CD8-positive, alpha-beta memory T cell (primary cell): ENCODE measurements around the gene STRIP1. TPM values are rescaled to one million over a fixed set of nuclear protein-coding genes. Genes with fewer than 3 reads are reported as not detected.

ENCODE experiments used
- CTCF ChIA-PET: fragments of 350-600 bp; sonication (Branson Sonifier 250); formaldehyde crosslinking; loops from one replicate; lab custom pipeline; 2021; ENCODE audit warnings: antibody characterized with exemption; lab: Charles Lee
- POLR2A ChIA-PET: fragments of 350-600 bp; sonication (Branson Sonifier 250); formaldehyde crosslinking; loops from one replicate; lab custom pipeline; 2021; ENCODE audit warnings: antibody characterized with exemption; lab: Charles Lee
- DNase-seq, 5 donors: peaks; one replicate each; pipeline versions ENCODE4 v3.0.0 to v3.0.0-alpha.2; 2020 to 2022; ENCODE audit warnings: mixed read lengths in 1 of 5
- H3K27ac ChIP-seq: one replicate; pipeline ENCODE4 v1.7.0; 2013; ENCODE audit warnings: low read depth, mild to moderate bottlenecking, low read length, moderate library complexity
- H3K27me3 ChIP-seq: 2 replicates; pipeline ENCODE4 v1.7.0; 2013; ENCODE audit warnings: low read length, mild to moderate bottlenecking; ENCODE audit not compliant: insufficient read depth, poor library complexity, severe bottlenecking
- H3K36me3 ChIP-seq: 2 replicates; pipeline ENCODE4 v1.7.0; 2013; ENCODE audit warnings: mild to moderate bottlenecking, low read length, moderate library complexity; ENCODE audit not compliant: insufficient read depth
- H3K4me1 ChIP-seq: 2 replicates; pipeline ENCODE4 v1.7.0; 2013; ENCODE audit warnings: mild to moderate bottlenecking, low read length, moderate library complexity; ENCODE audit not compliant: insufficient read depth
- H3K4me3 ChIP-seq: 2 replicates; pipeline ENCODE4 v1.7.0; 2013; ENCODE audit warnings: mild to moderate bottlenecking, low read length
- H3K9me3 ChIP-seq: 2 replicates; pipeline ENCODE4 v1.7.0; 2013; ENCODE audit warnings: mild to moderate bottlenecking, low read length
- H3K27ac Mint-ChIP-seq, 8 donors: one replicate each; pipeline ENCODE4 v1.8.0; 2020 to 2021; ENCODE audit warnings: mixed read lengths in 8 of 8, mild to moderate bottlenecking in 6 of 8, inconsistent platforms in 3 of 8, moderate library complexity in 3 of 8
- H3K27me3 Mint-ChIP-seq, 2 donors: one replicate each; pipeline ENCODE4 v1.8.0; 2020 to 2021; ENCODE audit warnings: mixed read lengths in 2 of 2, mild to moderate bottlenecking in 1 of 2, moderate library complexity in 1 of 2
- H3K36me3 Mint-ChIP-seq, 3 donors: one replicate each; pipeline ENCODE4 v1.8.0; 2020 to 2021; ENCODE audit warnings: mixed read lengths in 3 of 3, inconsistent platforms in 1 of 3, mild to moderate bottlenecking in 1 of 3
- H3K4me1 Mint-ChIP-seq, 3 donors: one replicate each; pipeline ENCODE4 v1.8.0; 2020 to 2021; ENCODE audit warnings: mixed read lengths in 3 of 3, inconsistent platforms in 1 of 3, mild to moderate bottlenecking in 1 of 3
- H3K4me3 Mint-ChIP-seq, 7 donors: one replicate each; pipeline ENCODE4 v1.8.0; 2020 to 2021; ENCODE audit warnings: mixed read lengths in 7 of 7, mild to moderate bottlenecking in 6 of 7, moderate library complexity in 4 of 7, inconsistent platforms in 2 of 7
- H3K9me3 Mint-ChIP-seq, 5 donors: one replicate each; pipeline ENCODE4 v1.8.0; 2020 to 2022; ENCODE audit warnings: mixed read lengths in 5 of 5, mild to moderate bottlenecking in 3 of 5, moderate library complexity in 2 of 5, inconsistent platforms in 1 of 5
- polyA plus RNA-seq: library from polyadenylated mRNA; unstranded; fragments of 300-500 nt; fragmentation: Illumina TruSeq; gene quantifications from one replicate; pipeline ENCODE4 v1.2.3, GENCODE V29; 2021
- total RNA-seq, 2 experiments: library from RNA; stranded (reverse); gene quantifications; one replicate each; pipeline ENCODE4 v1.2.3, GENCODE V29; 2021

The STRIP1 gene
- total and polyA plus RNA-seq, 3 experiments from 2014 or later = 27.7 to 37.3 (median 35.1) TPM

DNA sequence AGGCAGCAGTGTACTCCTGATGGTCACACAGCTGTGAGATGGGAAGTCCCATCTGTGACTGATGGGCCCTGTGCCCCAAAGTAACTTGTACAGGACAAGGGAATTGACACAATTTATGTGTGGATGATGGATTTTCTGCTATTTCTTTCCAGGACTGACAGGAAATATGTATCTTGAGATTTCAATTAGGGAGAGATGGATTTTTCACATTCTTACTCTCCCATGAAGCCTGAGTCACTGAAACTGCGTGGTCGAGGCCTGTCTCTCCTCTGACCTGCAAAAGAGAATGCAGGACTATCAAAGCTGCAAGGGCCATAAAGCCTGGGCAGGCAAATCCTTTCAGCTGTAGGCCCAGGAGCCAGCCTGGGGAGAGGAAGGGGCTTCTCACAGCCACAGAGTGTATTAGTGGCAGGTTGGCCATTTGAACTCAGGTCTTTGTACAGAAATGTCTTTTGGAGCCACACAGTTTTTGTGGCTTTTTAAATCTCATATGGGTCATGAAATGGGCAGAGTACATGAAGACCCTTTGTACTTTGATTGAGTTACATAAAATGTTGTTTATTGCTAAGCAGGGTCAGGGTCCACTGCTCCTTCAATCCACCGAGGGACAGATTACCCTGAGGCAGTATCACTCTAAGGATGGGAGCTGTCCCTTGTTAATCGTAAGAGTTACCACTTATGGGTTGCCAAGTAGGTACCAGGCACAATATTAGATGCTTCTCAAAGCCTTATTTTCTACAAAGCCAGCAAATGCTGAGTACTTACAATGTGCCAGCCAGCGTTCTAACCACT, 21.3 kb downstream of the STRIP1 start:
- Histone ChIP-seq H3K27me3 (no peaks in the 10 kb centered on the region), H3K4me1 (no peaks in the 10 kb centered on the region), H3K27ac (no peak overlapping the region), H3K9me3 (no peaks in the 10 kb centered on the region), H3K4me3 (no peak overlapping the region), H3K36me3 (peaks cover 55% of the 10 kb centered on the region)
- CTCF ChIA-PET = interaction anchor here (1.3 to 3.2 kb wide), 4 partner anchors 11 to 50 kb away, joined by 3 to 17 read pairs (median 6); no protein-coding TSS in a partner anchor
- no peak for DNase-seq
- POLR2A ChIA-PET = no interaction called here
- Mint-ChIP-seq H3K4me1 (peaks cover 5% of the 10 kb centered on the region in 3 donors), H3K27ac (no peak overlapping the region), H3K27me3 (peaks cover 0 to 2% of the 10 kb centered on the region in 2 donors), H3K9me3 (no peaks in the 10 kb centered on the region), H3K4me3 (no peak overlapping the region), H3K36me3 (peaks cover 13 to 89% (median 24%) of the 10 kb centered on the region in 3 donors)

DNA sequence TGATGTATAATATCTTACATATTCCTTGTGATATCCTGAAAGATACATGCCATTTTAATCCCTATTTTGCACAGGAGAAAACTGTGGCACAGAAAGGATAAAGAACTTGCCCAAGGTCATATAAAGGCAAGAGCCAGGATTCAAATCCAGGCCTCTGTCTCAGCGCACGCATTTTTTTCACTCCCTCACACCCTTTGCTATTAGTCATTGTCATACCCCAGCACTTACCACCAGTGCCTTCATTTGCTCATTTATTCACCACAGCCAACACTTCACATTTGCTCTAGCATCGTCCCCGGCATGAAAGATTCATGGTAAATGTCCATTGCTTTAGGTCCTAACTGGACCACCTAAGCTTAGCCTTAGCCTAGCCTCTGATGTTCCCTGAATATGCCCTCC, 21.9 kb downstream of the STRIP1 start:
- no peak overlapping the region for H3K4me3 ChIP-seq
- H3K27me3 Mint-ChIP-seq = peaks cover 0 to 2% of the 10 kb centered on the region in 2 donors
- H3K4me3 Mint-ChIP-seq = no peak overlapping the region
- peaks cover 5 to 7% (median 5%) of the 10 kb centered on the region in 3 donors for H3K4me1 Mint-ChIP-seq
- H3K36me3 Mint-ChIP-seq = peaks cover 13 to 86% (median 24%) of the 10 kb centered on the region in 3 donors
- H3K27ac Mint-ChIP-seq = peak overlapping the region in 2 of 8 donors; percentile 58 to 73
- no peak overlapping the region for H3K27ac ChIP-seq
- no peaks in the 10 kb centered on the region for H3K9me3 ChIP-seq
- no peak for DNase-seq
- H3K4me1 ChIP-seq = no peaks in the 10 kb centered on the region
- H3K27me3 ChIP-seq = no peaks in the 10 kb centered on the region
- peaks cover 49% of the 10 kb centered on the region for H3K36me3 ChIP-seq
- ChIA-PET CTCF (interaction anchor here (1.2 to 3.2 kb wide), 4 partner anchors 11 to 50 kb away, joined by 3 to 17 read pairs (median 6); no protein-coding TSS in a partner anchor), POLR2A (no interaction called here)
- no peaks in the 10 kb centered on the region for H3K9me3 Mint-ChIP-seq

DNA sequence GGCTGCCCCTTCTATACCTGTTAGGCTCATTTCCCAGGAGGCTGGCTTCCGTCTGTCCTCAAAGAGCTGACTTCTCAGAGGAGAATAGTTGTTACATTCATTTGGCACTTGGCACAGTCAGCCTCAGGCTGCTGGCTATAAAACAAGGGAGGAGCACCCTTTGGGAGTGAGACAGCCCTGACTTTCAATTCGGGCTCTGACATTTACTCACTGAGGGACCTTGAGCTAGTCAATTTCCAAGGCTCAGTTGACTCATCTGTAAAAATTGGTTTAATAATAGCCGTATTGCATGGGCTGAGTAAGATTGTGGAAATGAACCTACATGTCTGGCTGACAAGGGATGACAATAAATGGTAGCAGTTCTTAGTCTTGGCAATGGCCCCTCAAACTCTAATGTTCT, 22.4 kb downstream of the STRIP1 start:
- H3K36me3 ChIP-seq = peaks cover 48% of the 10 kb centered on the region
- H3K9me3 Mint-ChIP-seq = no peaks in the 10 kb centered on the region

GRCh38 chr1:110057963-110058518, 23.6 kb downstream of the STRIP1 start:
- no peak for DNase-seq
- Histone ChIP-seq H3K4me3 (no peak overlapping the region), H3K36me3 (peaks cover 41% of the 10 kb centered on the region), H3K27me3 (no peaks in the 10 kb centered on the region), H3K27ac (no peak overlapping the region), H3K4me1 (no peaks in the 10 kb centered on the region), H3K9me3 (no peaks in the 10 kb centered on the region)
- ChIA-PET POLR2A (no interaction called here), CTCF (interaction anchor here (1.8 to 2.3 kb wide), 2 partner anchors 13 to 48 kb away, joined by 6 to 8 read pairs; no protein-coding TSS in a partner anchor)
- Mint-ChIP-seq H3K4me1 (peaks cover 5 to 7% (median 5%) of the 10 kb centered on the region in 3 donors), H3K27ac (peak overlapping the region in 2 of 8 donors; percentile 17 to 36), H3K36me3 (peaks cover 13 to 73% (median 17%) of the 10 kb centered on the region in 3 donors), H3K4me3 (peak overlapping the region in 1 of 7 donors; percentile 23), H3K9me3 (no peaks in the 10 kb centered on the region), H3K27me3 (no peaks in the 10 kb centered on the region)

More for the DNA sequence above, 22.4 kb downstream of the STRIP1 start:
- H3K27ac Mint-ChIP-seq = peak overlapping the region in 2 of 8 donors; percentile 66 to 73
- H3K27me3 Mint-ChIP-seq = peaks cover 0 to 2% of the 10 kb centered on the region in 2 donors
- POLR2A ChIA-PET = no interaction called here
- CTCF ChIA-PET = interaction anchor here (1.2 to 2.3 kb wide), 3 partner anchors 25 to 49 kb away, joined by 3 to 8 read pairs (median 4); no protein-coding TSS in a partner anchor
- no peaks in the 10 kb centered on the region for H3K27me3 ChIP-seq
- H3K4me3 Mint-ChIP-seq = no peak overlapping the region
- H3K36me3 Mint-ChIP-seq = peaks cover 13 to 81% (median 23%) of the 10 kb centered on the region in 3 donors
- no peaks in the 10 kb centered on the region for H3K9me3 ChIP-seq
- DNase-seq = no peak
- H3K4me1 ChIP-seq = no peaks in the 10 kb centered on the region
- H3K4me1 Mint-ChIP-seq = peaks cover 5 to 7% (median 5%) of the 10 kb centered on the region in 3 donors
- no peak overlapping the region for H3K4me3 ChIP-seq
- no peak overlapping the region for H3K27ac ChIP-seq

DNA sequence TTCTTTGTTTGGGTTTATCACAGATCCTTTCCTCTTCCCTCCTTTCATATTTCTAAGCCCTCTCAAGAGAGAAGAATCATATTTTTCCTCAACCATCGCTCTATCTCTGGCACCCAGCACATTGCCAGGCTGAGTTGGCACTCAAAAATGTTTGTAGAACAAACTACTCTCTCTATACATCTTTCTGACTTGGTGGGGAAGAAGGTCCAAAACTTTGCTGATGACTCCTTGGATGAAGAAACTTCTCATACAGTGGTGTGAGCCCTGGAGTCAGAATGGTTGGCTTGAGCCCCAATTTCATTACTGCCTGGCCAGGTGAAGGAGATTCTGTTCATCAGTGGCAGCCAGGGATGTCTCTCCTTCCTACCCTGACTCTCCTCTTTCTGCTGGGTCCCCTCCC, 24.2 kb downstream of the STRIP1 start:
- Mint-ChIP-seq H3K27ac (peak overlapping the region in 3 of 8 donors; percentile 0 to 53 (median 39)), H3K9me3 (no peaks in the 10 kb centered on the region), H3K4me1 (peaks cover 4 to 7% (median 5%) of the 10 kb centered on the region in 3 donors), H3K36me3 (peaks cover 10 to 68% (median 13%) of the 10 kb centered on the region in 3 donors), H3K4me3 (no peak overlapping the region), H3K27me3 (no peaks in the 10 kb centered on the region)
- no peak for DNase-seq
- Histone ChIP-seq H3K4me1 (no peaks in the 10 kb centered on the region), H3K27ac (no peak overlapping the region), H3K27me3 (no peaks in the 10 kb centered on the region), H3K36me3 (peaks cover 35% of the 10 kb centered on the region), H3K9me3 (no peaks in the 10 kb centered on the region), H3K4me3 (no peak overlapping the region)
- CTCF ChIA-PET = interaction anchor here (1.4 to 1.8 kb wide), 2 partner anchors 13 to 18 kb away, joined by 4 to 6 read pairs; no protein-coding TSS in a partner anchor
- POLR2A ChIA-PET = no interaction called here

DNA sequence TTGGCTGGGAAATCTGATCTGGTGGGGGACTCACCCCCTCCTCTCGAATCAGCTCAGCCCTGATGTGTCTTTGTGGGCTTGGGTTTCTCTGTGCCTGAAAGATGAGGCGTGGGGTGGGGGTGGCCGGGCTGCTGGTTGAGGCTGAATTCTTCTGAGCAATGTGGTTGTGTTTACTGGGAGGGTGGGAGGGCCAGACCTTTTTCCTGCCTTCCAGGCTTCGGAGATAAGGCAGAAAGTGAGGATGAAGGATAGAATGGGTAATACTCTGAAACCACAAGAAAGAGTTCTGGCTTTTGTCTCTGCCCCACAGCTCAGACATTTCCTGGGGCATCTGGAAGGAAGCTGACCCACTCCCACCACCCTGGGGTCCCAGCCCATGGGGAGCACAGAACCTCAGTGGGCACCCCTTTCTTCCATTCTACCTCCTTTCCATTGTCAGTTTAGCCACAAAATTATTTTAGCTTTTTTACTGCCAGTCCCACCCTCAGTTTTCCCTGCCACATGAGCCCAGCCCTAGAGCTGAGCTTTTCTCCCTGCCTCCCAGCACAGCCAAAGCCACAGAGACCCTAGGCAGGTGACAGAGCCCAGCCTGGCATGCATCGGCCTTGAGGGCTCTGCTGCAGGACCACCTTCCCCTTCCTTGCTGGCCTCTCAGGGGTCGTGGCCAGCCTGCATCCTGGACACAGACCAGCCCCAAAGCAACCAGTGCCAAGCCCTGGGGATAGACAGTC, 24.9 kb downstream of the STRIP1 start:
- Mint-ChIP-seq H3K4me1 (peaks cover 0 to 6% (median 5%) of the 10 kb centered on the region in 3 donors), H3K9me3 (no peaks in the 10 kb centered on the region), H3K27me3 (no peaks in the 10 kb centered on the region), H3K36me3 (peaks cover 7 to 61% (median 11%) of the 10 kb centered on the region in 3 donors), H3K27ac (peak overlapping the region in 1 of 8 donors; percentile 75), H3K4me3 (peak overlapping the region in 1 of 7 donors; percentile 44)
- Histone ChIP-seq H3K9me3 (no peaks in the 10 kb centered on the region), H3K27me3 (no peaks in the 10 kb centered on the region), H3K36me3 (peaks cover 28% of the 10 kb centered on the region), H3K4me3 (no peak overlapping the region), H3K27ac (no peak overlapping the region), H3K4me1 (no peaks in the 10 kb centered on the region)
- POLR2A ChIA-PET = no interaction called here
- DNase-seq = no peak
- CTCF ChIA-PET = interaction anchor here (0.7 to 3.7 kb wide), 16 partner anchors 9 to 282 kb away, joined by 3 to 15 read pairs (median 6); partner anchors contain the start of genes ALX3 and STRIP1

DNA sequence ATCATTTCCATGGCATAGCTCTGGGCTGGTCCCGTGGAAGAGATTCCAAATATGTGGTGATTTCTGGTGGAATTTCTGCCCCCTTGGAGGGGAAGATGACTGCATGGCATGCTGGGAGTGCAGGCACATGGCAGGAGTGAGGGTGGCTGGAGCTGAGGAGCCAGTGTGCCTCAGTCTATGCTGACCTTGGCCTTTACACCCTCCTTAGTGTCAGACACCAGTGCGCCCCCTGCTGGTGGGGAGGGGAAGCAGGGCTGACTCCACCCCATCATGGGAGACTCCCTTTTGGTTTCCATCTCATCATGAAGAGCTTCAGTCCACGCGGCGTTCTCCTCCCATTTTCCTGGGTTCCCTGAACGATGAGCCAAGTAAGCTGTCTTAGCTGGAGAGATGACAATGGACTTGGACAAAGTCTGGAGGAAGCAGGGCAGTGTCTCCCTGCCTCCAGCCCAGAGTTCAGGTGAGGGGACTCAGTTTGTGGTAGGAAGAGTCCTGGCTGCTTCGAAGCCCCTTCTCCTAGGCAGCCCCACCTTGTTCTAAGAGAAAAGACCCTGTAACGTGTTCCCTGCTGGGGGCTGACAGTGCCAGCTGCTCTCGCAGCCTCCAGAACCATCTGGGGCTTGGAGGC, 25.7 kb downstream of the STRIP1 start:
- CTCF ChIA-PET = interaction anchor here (0.6 to 3.7 kb wide), 27 partner anchors 8 to 1402 kb away, joined by 3 to 15 read pairs (median 4); partner anchors contain the start of genes ALX3 and STRIP1
- POLR2A ChIA-PET = interaction anchor here (0.7 kb wide), 1 partner anchor 12 kb away, joined by 4 read pairs; no protein-coding TSS in a partner anchor
- Mint-ChIP-seq H3K4me3 (no peak overlapping the region), H3K9me3 (no peaks in the 10 kb centered on the region), H3K27ac (peak overlapping the region in 1 of 8 donors; percentile 80), H3K36me3 (peaks cover 7 to 52% (median 11%) of the 10 kb centered on the region in 3 donors), H3K4me1 (peaks cover 0 to 6% (median 5%) of the 10 kb centered on the region in 3 donors), H3K27me3 (peaks cover 0 to 2% of the 10 kb centered on the region in 2 donors)
- H3K27me3 ChIP-seq = no peaks in the 10 kb centered on the region
- DNase-seq = peak; percentile 45 to 82 (median 62)
- H3K27ac ChIP-seq = no peak overlapping the region
- no peaks in the 10 kb centered on the region for H3K4me1 ChIP-seq
- peaks cover 20% of the 10 kb centered on the region for H3K36me3 ChIP-seq
- H3K9me3 ChIP-seq = no peaks in the 10 kb centered on the region
- no peak overlapping the region for H3K4me3 ChIP-seq
